Activated T-cell treated with anti-CD3 and anti-CD28 coated beads, Interleukin-2, amount 50 U/mL, for 72 hours (primary cell): Measurements from ENCODE around the gene DYNC1LI1. TPM values are rescaled to one million over a fixed set of nuclear protein-coding genes. Genes with fewer than 3 reads are reported as not detected.

Experiments used
- ATAC-seq, 2 donors: fragments of 150-1000 bp; cut with Tn5 transposase; replicated peaks in 1 of 2; 2 replicates each; pipeline ENCODE4 v1.10.0; 2021; ENCODE audit warnings: moderate library complexity in 2 of 2, mild to moderate bottlenecking in 1 of 2
- DNase-seq, 2 donors: peaks; one replicate each; pipeline ENCODE4 v3.0.0; 2021 to 2022; ENCODE audit warnings: mixed read lengths in 1 of 2
- H3K27ac Mint-ChIP-seq: one replicate; pipeline ENCODE4 v1.8.0; 2022; ENCODE audit warnings: mild to moderate bottlenecking, moderate library complexity, mixed read lengths
- H3K27me3 Mint-ChIP-seq: one replicate; pipeline ENCODE4 v1.8.0; 2022; ENCODE audit warnings: low read depth, mixed read lengths
- H3K36me3 Mint-ChIP-seq, 2 donors: one replicate each; pipeline ENCODE4 v1.8.0; 2022; ENCODE audit warnings: mixed read lengths in 2 of 2, mild to moderate bottlenecking in 1 of 2; ENCODE audit not compliant: insufficient read depth in 2 of 2
- H3K4me1 Mint-ChIP-seq: one replicate; pipeline ENCODE4 v1.8.0; 2022; ENCODE audit warnings: low read depth, mixed read lengths
- H3K4me3 Mint-ChIP-seq, 2 donors: one replicate each; pipeline ENCODE4 v1.8.0; 2022; ENCODE audit warnings: mild to moderate bottlenecking in 2 of 2, mixed read lengths in 2 of 2, moderate library complexity in 2 of 2
- H3K9me3 Mint-ChIP-seq, 2 donors: one replicate each; pipeline ENCODE4 v1.8.0; 2022; ENCODE audit warnings: mixed read lengths in 2 of 2
- total RNA-seq, 2 donors: library from RNA; stranded (reverse); gene quantifications; one replicate each; pipeline ENCODE4 v1.2.3, GENCODE V29; 2022

Gene DYNC1LI1
- 10 to 100 TPM; 31.1 to 34.5 TPM for total RNA-seq

DNA sequence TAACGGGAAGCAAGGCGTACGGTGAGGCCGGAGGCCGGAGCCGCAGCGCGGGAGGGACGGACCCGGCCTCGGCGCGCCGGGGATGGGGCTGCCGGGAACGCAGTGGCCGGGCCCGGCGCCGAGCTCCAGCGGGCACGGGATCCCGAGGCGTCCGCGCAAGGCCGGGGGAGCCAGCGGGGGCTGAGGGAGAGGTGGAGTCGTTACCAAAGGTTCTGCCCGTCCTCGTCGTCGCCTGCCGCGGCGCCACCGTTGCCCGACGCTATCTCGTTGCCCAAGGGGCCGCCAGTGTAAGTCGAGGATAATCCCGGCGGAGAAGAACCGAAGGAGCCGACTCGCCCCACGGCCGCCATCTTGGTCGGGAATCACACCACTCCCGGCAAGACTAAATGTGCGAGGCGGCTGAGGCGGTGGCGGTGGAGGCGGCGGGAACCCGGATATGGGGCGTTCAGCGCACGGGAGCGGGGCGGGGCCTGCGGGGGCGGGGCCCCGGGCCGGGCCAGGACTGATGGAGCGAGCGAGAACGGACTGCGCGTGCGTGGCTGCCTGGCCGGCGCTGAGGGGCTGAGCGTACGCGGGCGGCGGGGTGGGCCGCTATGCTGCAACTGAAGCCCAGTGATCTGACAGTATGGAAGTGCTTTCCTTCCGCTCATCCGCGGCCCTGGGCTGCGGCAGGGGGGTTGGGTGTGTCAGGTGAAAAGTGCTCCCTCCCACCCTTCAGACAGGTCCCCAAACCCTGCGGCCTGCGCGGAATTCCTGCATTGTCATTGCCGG lies at the start of gene DYNC1LI1:
Gene DYNC1LI1 (minus strand): TSS at position 438 of the 771 bp plus-strand sequence. CDS start 88 bp downstream, at position 350.
- ATAC-seq = peak; percentile 97 to 98
- Mint-ChIP-seq H3K36me3 (peaks cover 0 to 2% of the 10 kb centered on the region in 2 donors), H3K27ac (peak within 1 kb of the TSS; percentile 95), H3K27me3 (no peaks in the 10 kb centered on the region), H3K4me1 (peaks cover 34% of the 10 kb centered on the region), H3K4me3 (peak within 1 kb of the TSS; percentile 89 to 98), H3K9me3 (no peaks in the 10 kb centered on the region)
- peak; percentile 95 to 96 for DNase-seq

DNA sequence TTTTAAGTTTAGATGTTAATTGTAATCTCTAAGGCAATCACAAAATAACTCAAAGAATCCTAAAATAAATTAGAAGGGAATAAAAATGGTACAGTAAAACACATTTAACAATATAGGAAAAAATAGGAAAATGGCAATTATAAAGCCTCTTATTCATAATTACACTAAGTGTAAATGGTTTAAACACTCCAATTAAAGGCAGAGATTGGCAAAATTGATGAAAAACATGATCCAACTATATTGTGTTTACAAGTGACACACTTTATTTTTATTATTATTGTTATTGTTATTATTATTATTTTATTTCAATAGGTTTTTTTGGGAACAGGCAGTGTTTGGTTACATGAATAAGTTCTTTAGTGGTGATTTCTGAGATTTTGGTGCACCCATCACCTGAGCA lies 48.7 kb upstream of the DYNC1LI1 start:
- H3K27me3 Mint-ChIP-seq = peaks cover 6% of the 10 kb centered on the region
- H3K4me3 Mint-ChIP-seq = no peak overlapping the region
- no peaks in the 10 kb centered on the region for H3K9me3 Mint-ChIP-seq
- no peak for ATAC-seq
- H3K36me3 Mint-ChIP-seq = peaks cover 0 to 3% of the 10 kb centered on the region in 2 donors
- no peaks in the 10 kb centered on the region for H3K4me1 Mint-ChIP-seq
- no peak for DNase-seq
- no peak overlapping the region for H3K27ac Mint-ChIP-seq

DNA sequence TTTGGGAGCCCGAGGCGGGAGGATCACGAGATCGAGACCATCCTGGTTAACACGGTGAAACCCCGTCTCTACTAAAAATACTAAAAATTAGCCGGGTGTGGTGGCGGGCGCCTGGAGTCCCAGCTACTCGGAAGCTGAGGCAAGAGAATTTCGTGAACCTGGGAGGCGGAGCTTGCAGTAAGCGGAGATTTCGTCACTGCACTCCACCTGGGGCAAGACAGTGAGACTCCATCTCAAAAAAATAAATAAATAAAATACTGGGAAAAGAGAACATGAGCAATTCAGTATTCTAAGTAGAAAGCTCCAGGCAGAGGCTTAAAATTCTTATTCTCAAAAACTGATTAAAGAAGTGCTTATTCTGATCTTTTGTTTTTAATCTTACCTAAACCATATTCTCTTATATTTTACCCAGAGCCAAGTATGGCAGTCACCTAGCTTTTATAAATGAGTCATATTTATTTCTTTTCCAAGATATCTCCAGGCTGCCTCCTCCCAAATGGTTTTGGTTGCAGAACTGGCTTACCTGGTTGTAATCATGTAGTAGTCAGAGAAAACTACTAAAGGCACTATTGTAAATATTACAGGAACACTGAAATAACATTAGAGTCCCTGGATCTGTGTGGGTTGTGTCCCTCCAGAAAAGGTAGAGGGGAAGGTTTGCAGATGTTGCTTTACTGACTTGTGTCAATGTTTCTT lies 45.8 kb upstream of the DYNC1LI1 start:
- no peak for ATAC-seq
- no peaks in the 10 kb centered on the region for H3K9me3 Mint-ChIP-seq
- peaks cover 0 to 3% of the 10 kb centered on the region in 2 donors for H3K36me3 Mint-ChIP-seq
- no peak for DNase-seq
- H3K4me3 Mint-ChIP-seq = no peak overlapping the region
- H3K27ac Mint-ChIP-seq = no peak overlapping the region
- no peaks in the 10 kb centered on the region for H3K4me1 Mint-ChIP-seq
- peaks cover 14% of the 10 kb centered on the region for H3K27me3 Mint-ChIP-seq

DNA sequence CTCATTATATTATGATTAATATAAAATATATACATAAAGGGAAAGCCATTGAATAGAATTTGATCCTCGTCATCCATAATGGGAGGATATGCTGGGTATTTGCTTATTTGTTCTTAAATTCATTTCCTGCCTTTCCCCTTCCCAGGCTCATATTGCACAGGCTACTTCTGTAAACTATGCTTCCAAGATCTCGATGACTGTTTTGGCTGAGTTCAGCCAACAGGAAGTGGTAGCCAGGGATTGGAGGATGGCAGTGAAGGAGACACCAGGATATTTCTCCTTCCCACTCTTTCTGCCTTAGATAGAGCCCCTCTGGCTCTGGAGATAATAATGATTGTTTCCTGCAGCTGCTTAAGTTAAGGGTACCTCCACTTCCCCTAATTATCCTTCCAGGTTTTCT lies 44.3 kb upstream of the DYNC1LI1 start:
- no peak for ATAC-seq

DNA sequence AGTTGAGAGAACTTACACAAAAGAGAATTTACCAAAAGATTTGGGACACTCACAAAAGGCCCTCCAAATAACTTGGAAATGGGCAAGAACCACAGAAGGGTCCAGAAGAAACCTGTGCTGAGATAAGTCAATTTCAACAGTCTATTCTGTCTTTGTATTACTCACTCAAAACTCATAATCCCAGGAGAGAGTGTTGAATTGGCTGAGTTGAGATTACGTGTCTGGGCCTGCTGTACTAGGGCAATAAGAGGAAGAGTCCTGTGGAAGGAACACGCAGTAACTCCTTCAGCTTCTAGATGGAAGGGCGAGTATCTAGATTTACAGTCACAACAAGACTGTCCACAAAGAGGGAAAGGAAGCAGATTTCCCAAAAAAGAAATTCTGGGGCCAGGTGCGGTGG lies 42.5 kb upstream of the DYNC1LI1 start:
- Mint-ChIP-seq H3K4me3 (no peak overlapping the region), H3K4me1 (no peaks in the 10 kb centered on the region), H3K27ac (no peak overlapping the region), H3K36me3 (no peaks in the 10 kb centered on the region), H3K27me3 (peaks cover 14% of the 10 kb centered on the region), H3K9me3 (no peaks in the 10 kb centered on the region)
- ATAC-seq (no peak), DNase-seq (no peak)

More for the DNA sequence above, 44.3 kb upstream of the DYNC1LI1 start:
- Mint-ChIP-seq H3K9me3 (no peaks in the 10 kb centered on the region), H3K27ac (no peak overlapping the region), H3K36me3 (peaks cover 0 to 3% of the 10 kb centered on the region in 2 donors), H3K27me3 (peaks cover 14% of the 10 kb centered on the region), H3K4me3 (no peak overlapping the region), H3K4me1 (no peaks in the 10 kb centered on the region)
- DNase-seq = no peak

DNA sequence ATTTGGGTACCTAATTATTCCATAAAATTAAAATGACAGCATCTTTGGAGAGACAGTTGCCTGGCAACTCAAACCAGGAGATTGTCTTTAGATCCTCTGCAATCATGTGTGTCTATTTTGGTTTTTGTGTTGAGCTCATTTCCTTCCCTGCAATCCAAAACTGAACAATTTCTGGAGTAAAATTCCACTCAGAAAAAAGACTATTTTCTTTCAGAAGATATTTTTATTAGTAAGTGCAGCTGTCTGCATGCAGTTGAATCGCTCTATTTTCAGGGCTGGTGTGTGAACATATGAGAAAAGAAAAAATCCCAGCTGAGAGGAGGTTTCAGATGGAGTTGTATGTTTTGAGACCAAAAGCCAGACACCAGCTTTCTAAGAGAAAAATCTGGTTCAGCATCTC lies 41.9 kb upstream of the DYNC1LI1 start:
- Mint-ChIP-seq H3K4me1 (no peaks in the 10 kb centered on the region), H3K36me3 (no peaks in the 10 kb centered on the region), H3K9me3 (no peaks in the 10 kb centered on the region), H3K27me3 (peaks cover 14% of the 10 kb centered on the region), H3K4me3 (no peak overlapping the region), H3K27ac (no peak overlapping the region)
- no peak for ATAC-seq
- no peak for DNase-seq

DNA sequence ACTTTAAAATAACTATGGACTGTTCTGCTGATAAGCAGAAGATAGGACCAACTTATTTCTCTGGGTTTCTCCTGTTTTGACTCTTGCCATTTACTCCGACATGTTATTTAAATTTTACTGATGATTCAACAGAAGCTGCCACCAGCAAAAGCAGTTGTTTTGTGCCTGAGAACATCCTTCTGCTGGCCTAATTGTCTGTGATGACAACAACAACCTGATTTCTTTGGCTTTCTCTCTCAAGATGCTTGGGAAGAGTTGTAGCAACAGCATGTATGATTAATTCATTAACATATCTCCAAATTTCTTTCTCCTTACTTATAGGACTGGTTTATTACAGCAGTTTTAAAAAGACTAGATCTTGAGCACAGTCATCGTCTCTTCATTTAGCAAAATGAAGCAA lies 36.9 kb upstream of the DYNC1LI1 start:
- DNase-seq (no peak), ATAC-seq (no peak)
- no peaks in the 10 kb centered on the region for H3K36me3 Mint-ChIP-seq
- H3K27me3 Mint-ChIP-seq = peaks cover under 1% of the 10 kb centered on the region
- no peaks in the 10 kb centered on the region for H3K9me3 Mint-ChIP-seq
- no peak overlapping the region for H3K27ac Mint-ChIP-seq
- H3K4me3 Mint-ChIP-seq = no peak overlapping the region
- H3K4me1 Mint-ChIP-seq = no peaks in the 10 kb centered on the region

DNA sequence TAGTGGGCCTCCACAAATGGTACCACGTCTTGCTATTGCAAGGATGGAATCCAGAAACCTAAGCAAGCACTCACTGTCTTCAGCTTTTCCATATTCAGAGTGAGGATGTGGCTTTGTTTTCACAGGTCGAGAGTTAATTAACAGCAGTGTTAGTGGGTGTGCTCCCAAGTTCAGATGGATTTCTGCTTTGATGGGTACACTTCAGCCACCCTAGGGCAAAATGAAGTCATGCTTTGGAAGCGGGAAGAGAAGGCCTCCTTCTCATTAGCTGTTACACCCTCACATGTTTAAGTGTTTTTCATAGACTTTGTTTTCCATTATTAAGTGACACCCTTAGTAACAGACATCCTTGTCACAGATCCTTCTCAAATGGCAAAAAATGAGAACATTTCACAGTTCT lies 36.3 kb upstream of the DYNC1LI1 start:
- H3K36me3 Mint-ChIP-seq = no peaks in the 10 kb centered on the region
- no peak for ATAC-seq

DNA sequence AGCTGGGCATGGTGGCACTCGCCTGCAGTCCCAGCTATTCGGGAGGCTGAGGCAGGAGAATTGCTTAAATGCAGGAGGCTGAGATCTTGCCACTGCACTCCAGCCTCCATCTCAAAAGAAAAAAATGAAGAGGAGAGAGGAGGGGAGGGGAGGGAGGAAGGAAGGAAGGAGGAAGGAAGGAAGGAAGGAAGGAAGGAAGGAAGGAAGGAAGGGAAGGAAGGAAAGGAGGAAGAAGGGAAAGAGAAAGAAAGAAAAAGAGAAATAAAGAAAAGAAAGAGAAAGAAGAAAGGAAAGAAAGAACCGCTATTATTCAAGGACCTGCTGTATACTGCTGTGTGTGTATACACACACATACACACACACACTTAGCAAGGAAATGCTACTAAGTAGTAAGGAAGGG lies 35.6 kb upstream of the DYNC1LI1 start:
- no peak for ATAC-seq
- Mint-ChIP-seq H3K27me3 (no peaks in the 10 kb centered on the region), H3K36me3 (no peaks in the 10 kb centered on the region), H3K4me3 (no peak overlapping the region), H3K9me3 (no peaks in the 10 kb centered on the region), H3K27ac (no peak overlapping the region), H3K4me1 (no peaks in the 10 kb centered on the region)
- no peak for DNase-seq

More for the DNA sequence above, 36.3 kb upstream of the DYNC1LI1 start:
- H3K9me3 Mint-ChIP-seq = no peaks in the 10 kb centered on the region
- H3K4me3 Mint-ChIP-seq = no peak overlapping the region
- DNase-seq = no peak
- no peaks in the 10 kb centered on the region for H3K4me1 Mint-ChIP-seq
- no peaks in the 10 kb centered on the region for H3K27me3 Mint-ChIP-seq
- no peak overlapping the region for H3K27ac Mint-ChIP-seq

DNA sequence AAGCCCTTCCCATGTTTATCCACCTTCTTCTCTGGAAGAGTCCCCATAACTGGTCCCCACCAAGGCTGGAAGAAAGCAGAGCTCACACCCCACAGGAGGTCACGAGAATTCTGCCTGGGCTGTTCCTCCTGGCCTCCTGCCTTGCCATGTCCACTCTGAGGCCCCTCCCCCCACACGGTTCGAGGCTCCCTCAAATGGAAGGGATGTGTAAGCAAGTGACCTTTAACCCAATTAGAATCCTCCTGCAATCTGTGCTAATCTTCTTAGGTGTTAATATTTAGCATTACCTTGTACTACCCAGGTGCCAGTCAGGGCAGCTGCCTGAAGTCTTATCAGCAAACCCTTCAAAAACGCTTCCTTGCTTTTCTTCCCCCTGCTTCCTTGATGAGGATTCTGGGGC lies 32.4 kb upstream of the DYNC1LI1 start:
- Mint-ChIP-seq H3K4me3 (no peak overlapping the region), H3K27me3 (peaks cover 1% of the 10 kb centered on the region)
- ATAC-seq = no peak

DNA sequence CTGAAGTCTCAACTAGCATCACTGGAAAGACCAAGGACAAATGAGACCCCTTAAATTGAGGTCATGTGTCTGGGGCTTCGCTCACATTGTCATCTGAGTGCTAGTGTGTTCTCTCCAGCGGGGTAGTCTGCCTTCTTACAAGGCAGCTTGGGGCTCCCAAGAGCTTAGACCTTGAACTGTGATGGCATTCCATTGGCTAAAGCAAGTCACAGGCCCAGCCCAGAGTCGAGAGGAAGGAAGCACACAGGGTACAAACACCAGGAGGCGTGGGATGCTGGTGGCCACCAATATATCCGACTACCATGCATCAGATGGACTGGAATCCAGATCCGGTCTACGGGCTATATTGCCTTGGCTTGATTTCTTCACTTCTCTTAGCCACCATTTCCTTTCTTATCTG lies 31.5 kb upstream of the DYNC1LI1 start:
- H3K4me1 Mint-ChIP-seq = no peaks in the 10 kb centered on the region
- no peaks in the 10 kb centered on the region for H3K9me3 Mint-ChIP-seq
- DNase-seq (no peak), ATAC-seq (no peak)
- H3K4me3 Mint-ChIP-seq = no peak overlapping the region
- H3K27ac Mint-ChIP-seq = no peak overlapping the region
- H3K36me3 Mint-ChIP-seq = no peaks in the 10 kb centered on the region
- H3K27me3 Mint-ChIP-seq = peaks cover 9% of the 10 kb centered on the region

More for the DNA sequence above, 32.4 kb upstream of the DYNC1LI1 start:
- no peaks in the 10 kb centered on the region for H3K4me1 Mint-ChIP-seq
- H3K9me3 Mint-ChIP-seq = no peaks in the 10 kb centered on the region
- H3K36me3 Mint-ChIP-seq = no peaks in the 10 kb centered on the region
- no peak for DNase-seq
- H3K27ac Mint-ChIP-seq = no peak overlapping the region

DNA sequence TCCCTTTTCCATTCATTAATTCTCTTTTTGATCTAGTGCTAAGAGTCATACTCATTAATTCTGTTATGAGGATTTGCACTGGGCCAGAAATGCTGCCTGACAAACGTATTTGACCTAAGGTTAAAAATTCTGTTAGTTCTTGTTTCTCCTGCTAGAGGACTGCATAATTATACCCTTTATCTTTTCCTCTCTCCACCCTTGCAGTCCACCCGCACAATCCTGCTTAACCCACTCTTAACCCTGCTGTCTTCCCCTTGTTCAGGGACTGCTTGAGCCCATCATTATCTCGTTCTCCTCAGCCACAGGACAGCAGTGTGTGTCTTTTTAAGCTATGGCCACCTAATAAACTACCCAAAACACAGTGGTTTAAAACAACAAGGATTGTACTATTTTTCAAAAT lies 31.1 kb upstream of the DYNC1LI1 start:
- H3K27ac Mint-ChIP-seq = no peak overlapping the region
- ATAC-seq (no peak), DNase-seq (no peak)
- no peaks in the 10 kb centered on the region for H3K9me3 Mint-ChIP-seq
- H3K4me3 Mint-ChIP-seq = no peak overlapping the region
- H3K36me3 Mint-ChIP-seq = no peaks in the 10 kb centered on the region
- no peaks in the 10 kb centered on the region for H3K4me1 Mint-ChIP-seq
- H3K27me3 Mint-ChIP-seq = peaks cover 9% of the 10 kb centered on the region

DNA sequence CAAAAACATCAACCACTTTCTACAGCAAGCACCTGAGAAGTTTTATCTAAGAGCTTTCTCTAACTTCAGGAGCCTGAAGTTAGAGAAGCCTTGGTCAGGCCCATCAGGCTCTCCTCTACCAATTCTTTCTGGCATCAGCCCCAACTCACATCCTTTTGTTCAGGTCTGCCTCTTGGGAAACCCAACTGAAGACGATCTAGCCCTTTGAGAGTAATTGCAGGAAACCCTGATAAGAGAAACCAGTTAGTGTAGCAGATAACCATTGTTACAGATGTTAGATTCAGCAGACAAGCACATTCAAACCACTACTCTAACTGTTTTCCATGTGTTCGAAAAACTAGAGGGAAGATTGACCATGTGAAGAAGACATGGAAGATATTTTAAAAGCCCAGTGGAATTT lies 27.0 kb upstream of the DYNC1LI1 start:
- Mint-ChIP-seq H3K4me1 (no peaks in the 10 kb centered on the region), H3K27me3 (peaks cover 9% of the 10 kb centered on the region), H3K9me3 (no peaks in the 10 kb centered on the region), H3K36me3 (no peaks in the 10 kb centered on the region), H3K4me3 (no peak overlapping the region), H3K27ac (no peak overlapping the region)
- DNase-seq = no peak
- ATAC-seq = no peak
